Measurements from ENCODE around the gene CFAP99.
"Not testable (repeated sequence)": the region's sequence is repeated elsewhere in the genome, so short reads cannot be mapped to it uniquely, and the experiment has no call there.

Gene CFAP99

GRCh38 chr4:2418650-2419571 lies at the start of gene CFAP99:
Gene CFAP99 (plus strand): TSS chr4:2418955.
- DNase-seq (ENCODE audit: low read depth), result peak; percentile 97

DNA sequence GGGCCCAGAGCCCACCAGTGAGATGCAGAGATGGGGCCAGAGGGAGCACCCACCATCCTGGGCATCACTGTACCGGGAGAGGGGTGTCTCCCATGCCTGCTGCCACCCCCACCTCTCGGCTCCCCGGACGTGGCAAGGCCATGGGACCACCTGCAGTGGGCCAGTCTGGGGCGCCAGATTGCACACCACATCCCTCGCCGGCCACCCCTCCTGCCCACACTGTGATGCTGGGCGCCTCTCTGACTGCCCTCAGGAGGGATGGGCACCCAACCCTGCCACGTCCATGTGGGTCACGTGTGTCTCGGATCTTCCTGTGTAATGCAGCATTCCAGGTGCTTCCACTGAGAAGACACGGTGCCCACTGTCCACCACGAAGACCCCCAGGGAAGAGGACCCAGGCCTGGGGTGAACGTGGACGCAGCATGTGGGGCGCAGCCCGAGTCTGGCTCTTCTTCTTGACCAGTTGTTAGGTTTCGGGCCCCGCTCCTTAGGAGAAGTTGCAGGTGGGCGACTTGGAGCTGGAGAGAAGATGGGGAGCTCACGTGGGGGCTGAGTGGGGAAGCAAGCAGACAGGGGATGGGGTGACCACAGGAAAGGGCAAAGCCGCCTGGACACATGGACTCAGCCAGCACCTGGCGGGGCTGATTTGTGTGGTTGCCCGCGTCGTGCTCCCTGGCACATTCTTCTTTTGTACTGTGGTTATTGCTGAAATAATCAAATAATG lies 48.0 kb upstream of the CFAP99 start:
- no peak for DNase-seq (ENCODE audit: low read depth)

DNA sequence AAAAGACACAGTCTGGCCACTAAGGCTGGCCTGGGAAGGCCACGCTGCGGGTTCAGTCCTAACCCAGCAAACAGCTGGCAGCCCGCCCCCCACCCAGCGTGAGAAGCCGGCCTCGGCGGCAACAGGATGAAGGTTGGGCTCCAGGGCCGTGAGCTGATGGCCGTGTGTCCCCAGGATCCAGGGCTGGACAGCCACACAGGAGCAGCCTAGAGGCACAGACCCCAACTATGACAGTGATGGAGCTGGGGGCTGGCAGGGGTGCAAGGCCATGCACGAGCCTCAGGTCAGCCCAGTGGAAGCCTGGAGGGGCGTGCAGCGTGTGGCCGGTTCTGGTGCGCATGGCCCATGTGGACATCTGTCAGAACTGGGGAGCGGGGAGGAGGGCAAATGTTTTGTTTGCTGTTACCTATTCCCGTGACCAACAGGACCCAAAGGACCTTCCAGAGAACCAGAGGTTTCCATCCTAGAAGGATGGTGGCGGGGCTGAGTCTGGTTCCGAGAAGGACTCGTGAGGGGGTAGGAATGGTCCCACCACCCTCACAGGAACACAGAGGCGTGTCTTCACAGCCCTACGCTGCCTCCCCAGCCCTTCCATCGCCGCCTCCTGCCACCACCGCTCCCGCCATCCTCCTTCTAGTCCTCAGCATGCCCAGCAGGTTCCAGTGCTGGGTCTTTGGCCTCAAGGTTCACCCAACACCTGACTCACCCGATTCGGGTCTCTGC lies 46.8 kb upstream of the CFAP99 start:
- no peak for DNase-seq (ENCODE audit: low read depth)

- DNase-seq (ENCODE audit: low read depth), result no peak
Observed at GRCh38 chr4:2372488-2373030, 46.2 kb upstream of the CFAP99 start.

GRCh38 chr4:2373532-2373931 lies 45.2 kb upstream of the CFAP99 start:
- no peak for DNase-seq (ENCODE audit: low read depth)

DNA sequence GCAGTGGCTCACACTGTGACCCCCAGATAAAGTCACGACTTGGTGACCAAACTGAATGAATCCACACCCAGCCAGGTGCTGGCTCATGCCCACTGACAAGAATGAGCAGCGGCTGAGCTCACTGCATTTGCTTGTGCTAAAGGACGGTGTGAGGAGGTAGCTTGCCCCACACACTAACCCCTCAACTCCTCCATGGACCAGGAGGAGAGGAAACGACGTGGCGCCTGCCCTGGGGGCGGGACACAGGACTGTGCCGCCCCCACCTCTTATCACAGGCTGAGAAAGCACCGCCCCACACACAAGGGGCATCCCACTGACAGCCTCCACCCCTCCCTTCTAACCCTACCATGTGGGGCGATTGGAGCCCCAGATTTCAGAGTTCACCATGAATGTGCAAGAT lies 43.3 kb upstream of the CFAP99 start:
- no peak for DNase-seq (ENCODE audit: low read depth)

DNA sequence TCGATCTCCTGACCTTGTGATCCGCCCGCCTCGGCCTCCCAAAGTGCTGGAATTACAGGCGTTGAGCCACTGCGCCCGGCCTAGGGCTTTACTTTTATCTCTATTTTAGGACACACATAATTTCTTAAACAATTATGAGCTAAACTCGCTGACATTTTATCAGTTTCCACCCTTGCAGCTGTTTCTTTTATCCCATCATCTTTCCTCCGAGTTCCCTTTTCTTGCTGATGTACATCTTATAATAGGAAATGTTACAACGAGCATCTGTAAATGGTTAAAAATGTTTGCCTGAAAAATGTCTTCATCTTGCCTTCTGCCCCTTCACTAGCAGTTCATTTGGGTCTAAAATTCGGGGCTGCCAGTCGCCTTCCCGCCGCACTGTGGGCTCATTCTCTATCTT lies 41.5 kb upstream of the CFAP99 start:
- DNase-seq (ENCODE audit: low read depth), result no peak

DNA sequence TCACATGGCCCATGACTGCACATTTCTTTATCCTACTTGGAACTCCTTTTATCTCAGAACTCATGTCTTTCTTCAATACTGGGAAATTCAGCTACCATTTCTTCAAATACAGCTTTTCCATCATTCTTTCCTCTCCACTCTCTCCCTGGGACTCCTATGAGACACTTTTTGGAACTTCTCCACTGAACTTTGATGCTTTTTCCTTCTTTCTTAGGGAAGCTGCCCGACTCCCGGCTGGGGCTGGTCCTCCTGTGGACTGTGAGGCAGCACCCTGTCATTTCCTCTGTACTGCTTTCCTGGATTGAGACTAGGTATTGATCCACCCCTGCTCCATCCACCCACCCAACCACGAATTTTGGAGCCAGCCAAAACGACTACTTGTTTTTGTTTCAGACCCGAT lies 40.4 kb upstream of the CFAP99 start:
- no peak for DNase-seq (ENCODE audit: low read depth)

GRCh38 chr4:2378898-2379297 lies 39.9 kb upstream of the CFAP99 start:
- no peak for DNase-seq (ENCODE audit: low read depth)

- not testable (repeated sequence) for DNase-seq (ENCODE audit: low read depth)
Observed at GRCh38 chr4:2380589-2380988, 38.2 kb upstream of the CFAP99 start.

DNA sequence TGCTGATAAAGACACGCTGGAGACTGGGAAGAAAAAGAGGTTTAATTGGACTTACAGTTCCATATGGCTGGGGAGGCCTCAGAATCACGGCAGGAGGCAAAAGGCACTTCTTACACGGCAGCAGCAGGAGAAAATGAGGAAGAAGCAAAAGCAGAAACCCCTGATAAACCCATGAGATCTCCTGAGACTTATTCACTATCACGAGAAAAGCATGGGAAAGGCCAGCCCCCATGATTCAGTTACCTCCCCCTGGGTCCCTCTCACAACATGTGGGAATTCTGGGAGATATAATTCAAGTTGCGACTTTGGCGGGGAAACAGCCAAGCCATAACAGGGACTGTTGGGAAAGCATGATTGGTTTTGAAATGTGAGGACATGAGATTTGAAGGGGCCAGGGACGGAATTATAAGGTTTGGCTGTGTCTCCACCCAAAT lies 36.0 kb upstream of the CFAP99 start:
- DNase-seq (ENCODE audit: low read depth), result not testable (repeated sequence)

GRCh38 chr4:2383220-2383631 lies 35.5 kb upstream of the CFAP99 start:
- DNase-seq (ENCODE audit: low read depth), result not testable (repeated sequence)

DNA sequence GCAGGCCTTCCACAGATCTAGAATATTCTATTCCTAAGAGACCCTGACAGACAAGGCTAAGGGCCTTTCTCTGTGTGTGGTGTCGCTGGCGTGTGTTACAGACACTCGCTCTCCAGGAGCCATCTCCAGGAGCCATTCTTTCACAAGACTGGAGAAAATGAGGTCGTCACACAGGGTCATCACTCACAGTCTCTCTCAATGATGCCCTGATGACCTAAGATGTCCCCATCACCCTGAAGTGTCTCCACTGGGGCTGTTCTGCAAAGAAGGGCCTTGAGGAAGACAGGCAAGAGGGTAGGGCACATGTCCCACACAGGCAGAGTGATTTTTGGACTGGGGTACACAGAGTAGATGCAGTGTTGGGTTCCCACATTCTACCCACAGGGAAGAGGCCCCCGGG lies 35.0 kb upstream of the CFAP99 start:
- no peak for DNase-seq (ENCODE audit: low read depth)

- DNase-seq (ENCODE audit: low read depth), result no peak
Observed at GRCh38 chr4:2384245-2384644, 34.5 kb upstream of the CFAP99 start.

GRCh38 chr4:2385516-2385915 lies 33.2 kb upstream of the CFAP99 start:
- no peak for DNase-seq (ENCODE audit: low read depth)

- no peak for DNase-seq (ENCODE audit: low read depth)
Observed at GRCh38 chr4:2386717-2387116, 32.0 kb upstream of the CFAP99 start.

DNA sequence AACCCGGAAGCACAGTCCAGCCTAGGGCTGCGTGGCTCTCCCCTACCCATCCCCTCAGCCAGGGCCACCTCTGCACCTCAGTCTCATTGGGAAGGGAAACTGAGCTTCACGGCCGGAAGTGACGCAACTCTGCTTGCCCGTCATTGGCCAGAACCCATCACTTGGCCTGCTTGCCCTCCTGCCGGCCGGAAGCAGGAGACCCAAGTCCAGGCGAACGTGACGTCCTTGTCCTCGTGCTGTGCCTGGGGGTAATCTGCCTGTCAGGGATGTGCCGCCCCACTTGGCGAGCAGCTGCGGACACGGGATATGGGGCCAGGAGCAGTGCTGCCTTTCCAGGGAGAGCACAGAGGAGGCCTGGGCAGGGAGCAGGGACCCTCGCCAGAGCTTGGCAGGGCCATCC lies 31.5 kb upstream of the CFAP99 start:
- DNase-seq (ENCODE audit: low read depth), result no peak

GRCh38 chr4:2387829-2388228 lies 30.9 kb upstream of the CFAP99 start:
- no peak for DNase-seq (ENCODE audit: low read depth)

DNA sequence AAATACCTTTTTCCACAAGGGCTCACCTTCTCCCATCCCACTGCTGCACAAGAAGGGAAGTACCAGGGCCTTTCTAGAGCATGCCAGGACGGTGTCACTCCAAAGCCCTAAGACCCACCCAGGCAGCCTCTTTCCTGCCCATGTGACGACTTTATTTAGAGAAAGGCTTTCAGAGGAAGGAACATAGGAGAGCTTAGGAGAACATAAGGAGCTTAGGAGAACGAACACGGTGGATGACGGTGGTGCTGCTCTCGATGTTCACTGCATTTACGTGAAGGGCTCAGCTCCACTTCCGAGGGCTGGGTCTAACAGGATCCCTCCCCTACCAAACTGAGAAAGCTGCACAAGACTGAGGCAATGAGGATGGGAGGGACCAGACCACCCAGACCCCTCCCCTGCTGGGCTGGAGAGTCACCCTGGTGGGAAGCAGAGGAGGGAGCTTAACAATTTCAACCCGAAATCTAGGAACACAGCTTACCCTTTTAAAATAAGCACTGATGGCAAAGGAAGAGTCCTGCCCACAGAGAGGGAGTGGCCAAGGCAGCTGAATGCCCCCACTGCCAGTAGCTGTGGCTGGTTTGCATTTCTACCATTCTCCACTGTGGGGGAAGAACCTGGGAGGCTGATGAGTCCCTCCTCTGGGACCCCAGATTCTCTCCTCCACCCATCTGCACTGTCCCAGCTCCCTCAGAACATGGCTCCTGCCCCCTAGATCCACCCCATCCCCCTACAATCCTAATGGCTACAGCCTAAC lies 30.1 kb upstream of the CFAP99 start:
- DNase-seq (ENCODE audit: low read depth), result no peak

GRCh38 chr4:2389691-2390090 lies 29.1 kb upstream of the CFAP99 start:
- no peak for DNase-seq (ENCODE audit: low read depth)

GRCh38 chr4:2390146-2390545 lies 28.6 kb upstream of the CFAP99 start:
- DNase-seq (ENCODE audit: low read depth), result no peak
